ENCODE measurements around the gene COL7A1. TPM values are rescaled to one million over a fixed set of nuclear protein-coding genes. Genes with fewer than 3 reads are reported as not detected.
"Not testable (repeated sequence)": the region's sequence is repeated elsewhere in the genome, so short reads cannot be mapped to it uniquely, and the experiment has no call there.

COL7A1 gene
- total RNA-seq, 4 donors from 2014 or later: 4.8 to 19.1 (median 12.9) TPM

GRCh38 chr3:48553886-48554845 lies 41.0 kb downstream of the COL7A1 start:
- peaks cover 5 to 43% (median 20%) of the 10 kb centered on the region in 4 donors for H3K4me1 ChIP-seq
- peak overlapping the region in 1 of 4 donors; percentile 10 for H3K27ac ChIP-seq
- no peak for DNase-seq
- no peaks in the 10 kb centered on the region for H3K36me3 ChIP-seq
- no peaks in the 10 kb centered on the region for H3K27me3 ChIP-seq
- intact Hi-C loops (cut with DNase I; ENCODE audit: low total_unique reads) (no loop called here), in situ Hi-C loops (cut with MboI; ENCODE audit: low pct_ligation_motif_present in 1 of 4, low pct_unique_long_range_greater_than_20kb in 1 of 4, low sequenced_read_pairs in 3 of 4) (no loop called here)
- no peaks in the 10 kb centered on the region for H3K9me3 ChIP-seq
- WGBS, 2 donors (ENCODE audit: low coverage in 1 of 2): 80 to 88% methylated on average over 2 to 14 of the region's 14 CpGs
- no peak overlapping the region for H3K4me3 ChIP-seq
- TF ChIP-seq EP300 (IDR thresholded peaks at IDR 0.05; ENCODE audit: low read depth) (no peak), POLR2AphosphoS5 (IDR thresholded peaks at IDR 0.05) (no peak), CTCF (IDR thresholded peaks at IDR 0.05) (no peak), POLR2A (IDR thresholded peaks at IDR 0.05) (no peak)

GRCh38 chr3:48553361-48553760 lies 41.8 kb downstream of the COL7A1 start:
- H3K36me3 ChIP-seq: no peaks in the 10 kb centered on the region
- no peaks in the 10 kb centered on the region for H3K9me3 ChIP-seq
- H3K27me3 ChIP-seq: no peaks in the 10 kb centered on the region
- in situ Hi-C loops (cut with MboI; ENCODE audit: low pct_ligation_motif_present in 1 of 4, low pct_unique_long_range_greater_than_20kb in 1 of 4, low sequenced_read_pairs in 3 of 4) (no loop called here), intact Hi-C loops (cut with DNase I; ENCODE audit: low total_unique reads) (no loop called here)
- TF ChIP-seq POLR2AphosphoS5 (IDR thresholded peaks at IDR 0.05) (no peak), POLR2A (IDR thresholded peaks at IDR 0.05) (no peak), EP300 (IDR thresholded peaks at IDR 0.05; ENCODE audit: low read depth) (no peak), CTCF (IDR thresholded peaks at IDR 0.05) (no peak)
- H3K4me1 ChIP-seq: peaks cover 5 to 43% (median 20%) of the 10 kb centered on the region in 4 donors
- 66 to 81% methylated on average over 4 to 5 of the region's 5 CpGs for WGBS, 2 donors (ENCODE audit: low coverage in 1 of 2)
- DNase-seq: no peak
- H3K27ac ChIP-seq: peak overlapping the region in 3 of 4 donors; percentile 10 to 67 (median 17)
- H3K4me3 ChIP-seq: no peak overlapping the region

GRCh38 chr3:48552111-48552951 lies 42.8 kb downstream of the COL7A1 start:
- TF ChIP-seq POLR2A (IDR thresholded peaks at IDR 0.05): no peak
- TF ChIP-seq EP300 (IDR thresholded peaks at IDR 0.05; ENCODE audit: low read depth): no peak
- TF ChIP-seq POLR2AphosphoS5 (IDR thresholded peaks at IDR 0.05): no peak
- TF ChIP-seq CTCF (IDR thresholded peaks at IDR 0.05): no peak
- Histone ChIP-seq H3K9me3 (no peaks in the 10 kb centered on the region), H3K27ac (peak overlapping the region in 3 of 4 donors; percentile 28 to 67 (median 35)), H3K27me3 (no peaks in the 10 kb centered on the region), H3K4me3 (no peak overlapping the region), H3K36me3 (no peaks in the 10 kb centered on the region), H3K4me1 (peaks cover 5 to 32% (median 15%) of the 10 kb centered on the region in 4 donors)
- in situ Hi-C loops (cut with MboI; ENCODE audit: low pct_ligation_motif_present in 1 of 4, low pct_unique_long_range_greater_than_20kb in 1 of 4, low sequenced_read_pairs in 3 of 4): no loop called here
- no peak for DNase-seq
- intact Hi-C loops (cut with DNase I; ENCODE audit: low total_unique reads): no loop called here
- 70% methylated on average over 14 of the region's 14 CpGs; no CpG with 5 or more reads in 1 of the 2 donors for WGBS, 2 donors (ENCODE audit: low coverage in 1 of 2)

- H3K36me3 ChIP-seq; DNase-seq; H3K4me3 ChIP-seq; in situ Hi-C loops (cut with MboI; ENCODE audit: low pct_ligation_motif_present in 1 of 4, low pct_unique_long_range_greater_than_20kb in 1 of 4, low sequenced_read_pairs in 3 of 4); H3K9me3 ChIP-seq; H3K27me3 ChIP-seq; intact Hi-C loops (cut with DNase I; ENCODE audit: low total_unique reads): not testable (repeated sequence)
- H3K27ac ChIP-seq: peak overlapping the region in 3 of 4 donors; percentile 28 to 67 (median 35)
- 80 to 90% methylated on average over 1 to 7 of the region's 7 CpGs for WGBS, 2 donors (ENCODE audit: low coverage in 1 of 2)
- H3K4me1 ChIP-seq: peaks cover 5 to 29% (median 12%) of the 10 kb centered on the region in 4 donors
Observed at GRCh38 chr3:48551651-48552050, 43.5 kb downstream of the COL7A1 start.
